DOHH2 (cell line): ENCODE data around the gene RPL39.

Experiments
- H3F3A ChIP-seq: fragments of 200-600 bp; sonication (generic), shearing (Covaris generic); 2 replicates; pipeline ENCODE4 v1.6.0; 2016; ENCODE audit warnings: antibody characterized with exemption, mild to moderate bottlenecking; ENCODE audit not compliant: control insufficient read depth, insufficient read depth
- H3K27ac ChIP-seq: fragments of 200-600 bp; sonication (generic); 2 replicates; pipeline ENCODE4 v1.5.1; 2014; ENCODE audit warnings: low read depth, mild to moderate bottlenecking, low read length, moderate library complexity
- H3K27me3 ChIP-seq: fragments of 200-600 bp; sonication (generic); 2 replicates; pipeline ENCODE4 v1.6.1; 2014; ENCODE audit warnings: mild to moderate bottlenecking, low read length, mixed read lengths; ENCODE audit not compliant: control insufficient read depth
- H3K36me3 ChIP-seq: fragments of 200-600 bp; sonication (generic); 2 replicates; pipeline ENCODE4 v1.6.1; 2014; ENCODE audit warnings: mild to moderate bottlenecking, low read length, moderate library complexity, mixed read lengths; ENCODE audit not compliant: control insufficient read depth
- H3K4me1 ChIP-seq: fragments of 200-600 bp; sonication (generic); 2 replicates; pipeline ENCODE4 v1.6.1; 2014; ENCODE audit warnings: mild to moderate bottlenecking, low read length, mixed read lengths; ENCODE audit not compliant: control insufficient read depth
- H3K4me2 ChIP-seq: fragments of 200-600 bp; sonication (generic); 2 replicates; pipeline ENCODE4 v1.6.0; 2014; ENCODE audit warnings: mild to moderate bottlenecking, low read length, moderate library complexity
- H3K4me3 ChIP-seq: fragments of 200-600 bp; sonication (generic); 2 replicates; pipeline ENCODE4 v1.5.1; 2014; ENCODE audit warnings: mild to moderate bottlenecking, low read length, mixed read lengths
- H3K79me2 ChIP-seq: fragments of 200-600 bp; sonication (generic); 2 replicates; pipeline ENCODE4 v1.6.1; 2014; ENCODE audit warnings: mild to moderate bottlenecking, low read length, mixed read lengths; ENCODE audit not compliant: control insufficient read depth
- H3K9me2 ChIP-seq: fragments of 200-600 bp; sonication (generic); replicated peaks from 2 replicates; pipeline ENCODE4 v1.6.1; 2014; ENCODE audit warnings: mild to moderate bottlenecking, low read length, mixed read lengths; ENCODE audit not compliant: control insufficient read depth
- H3K9me3 ChIP-seq: fragments of 200-600 bp; sonication (generic); 2 replicates; pipeline ENCODE4 v1.6.1; 2014; ENCODE audit warnings: antibody characterized with exemption, low read length, mixed read lengths; ENCODE audit not compliant: control insufficient read depth, insufficient read depth
- H4K20me1 ChIP-seq: fragments of 200-600 bp; sonication (generic); 2 replicates; pipeline ENCODE4 v1.6.0; 2014; ENCODE audit warnings: low read depth, mild to moderate bottlenecking, antibody characterized with exemption, low read length, moderate library complexity; ENCODE audit not compliant: control insufficient read depth, insufficient read depth
- EZH2phosphoT487 ChIP-seq: fragments of 200-600 bp; sonication (generic); IDR thresholded peaks from 2 replicates; pipeline ENCODE4 v1.6.1; 2017; ENCODE audit warnings: borderline replicate concordance, mild to moderate bottlenecking, antibody characterized with exemption, low read length, moderate library complexity, mixed read lengths
- TF ChIP-seq, protein P1 (sequence below): fragments of 200-600 bp; sonication (generic); IDR thresholded peaks from one replicate; pipeline ENCODE4 v1.5.1; 2014; ENCODE audit warnings: antibody characterized with exemption, mild to moderate bottlenecking, low read depth, low read length; ENCODE audit not compliant: poor library complexity, severe bottlenecking

RPL39 gene

DNA sequence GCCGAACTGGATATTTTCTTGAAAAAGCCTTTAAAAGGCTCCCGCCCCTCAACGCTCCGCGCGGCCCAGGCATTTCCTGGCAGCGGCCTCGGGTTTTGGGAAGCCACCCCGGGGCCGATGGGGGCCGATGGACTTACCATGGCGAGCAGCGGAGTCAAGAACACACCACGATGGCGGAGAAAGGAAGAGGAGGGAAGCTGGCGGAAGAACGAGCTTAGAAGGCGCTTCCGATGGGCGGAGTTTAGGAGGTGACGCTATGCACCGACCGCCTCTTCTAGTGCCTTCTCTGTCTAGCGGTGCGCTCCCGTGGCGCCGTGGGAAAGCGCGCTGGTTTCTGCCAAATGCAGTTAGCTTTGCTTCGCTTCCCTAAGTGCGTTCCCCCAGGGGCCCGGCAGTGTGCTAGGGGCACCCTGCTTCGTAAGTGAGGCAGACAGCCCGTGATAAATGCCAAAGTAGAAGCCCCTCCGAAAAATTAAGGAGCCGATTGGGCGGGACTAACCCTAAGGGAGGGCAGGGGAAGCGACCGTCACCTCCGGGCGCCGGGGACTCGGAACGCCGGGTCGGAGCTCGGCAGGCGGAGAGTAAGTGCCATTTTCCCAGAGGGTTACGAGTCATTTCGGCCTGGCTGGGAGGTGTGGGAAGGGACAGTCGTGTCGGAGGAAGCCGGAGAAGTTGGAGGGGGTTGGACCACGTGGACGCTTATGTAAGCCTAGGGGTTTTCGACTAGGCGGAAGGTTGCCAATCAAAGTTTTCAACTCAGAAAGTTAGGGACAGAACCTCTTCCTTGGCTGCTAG lies at the start of gene RPL39:
Gene RPL39 (minus strand): TSS at position 194 of the 795 bp plus-strand sequence. CDS start 54 bp downstream, at position 140.
- Histone ChIP-seq H3K27ac (peak within 1 kb of the TSS; percentile 80), H4K20me1 (peaks cover 16% of the 10 kb centered on the region; the same call in 1 of the 2 replicates), H3F3A (peaks cover 18% of the 10 kb centered on the region), H3K79me2 (peaks cover 67% of the 10 kb centered on the region), H3K4me3 (peak within 1 kb of the TSS; percentile 92), H3K9me2 (no peaks in the 10 kb centered on the region), H3K36me3 (peaks cover 47% of the 10 kb centered on the region), H3K4me2 (peak within 1 kb of the TSS; percentile 78), H3K9me3 (no peaks in the 10 kb centered on the region), H3K4me1 (peaks cover 45% of the 10 kb centered on the region), H3K27me3 (no peaks in the 10 kb centered on the region)
- TF ChIP-seq, protein P1, sequence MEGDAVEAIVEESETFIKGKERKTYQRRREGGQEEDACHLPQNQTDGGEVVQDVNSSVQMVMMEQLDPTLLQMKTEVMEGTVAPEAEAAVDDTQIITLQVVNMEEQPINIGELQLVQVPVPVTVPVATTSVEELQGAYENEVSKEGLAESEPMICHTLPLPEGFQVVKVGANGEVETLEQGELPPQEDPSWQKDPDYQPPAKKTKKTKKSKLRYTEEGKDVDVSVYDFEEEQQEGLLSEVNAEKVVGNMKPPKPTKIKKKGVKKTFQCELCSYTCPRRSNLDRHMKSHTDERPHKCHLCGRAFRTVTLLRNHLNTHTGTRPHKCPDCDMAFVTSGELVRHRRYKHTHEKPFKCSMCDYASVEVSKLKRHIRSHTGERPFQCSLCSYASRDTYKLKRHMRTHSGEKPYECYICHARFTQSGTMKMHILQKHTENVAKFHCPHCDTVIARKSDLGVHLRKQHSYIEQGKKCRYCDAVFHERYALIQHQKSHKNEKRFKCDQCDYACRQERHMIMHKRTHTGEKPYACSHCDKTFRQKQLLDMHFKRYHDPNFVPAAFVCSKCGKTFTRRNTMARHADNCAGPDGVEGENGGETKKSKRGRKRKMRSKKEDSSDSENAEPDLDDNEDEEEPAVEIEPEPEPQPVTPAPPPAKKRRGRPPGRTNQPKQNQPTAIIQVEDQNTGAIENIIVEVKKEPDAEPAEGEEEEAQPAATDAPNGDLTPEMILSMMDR, result no peak
- TF ChIP-seq EZH2phosphoT487, result no peak

DNA sequence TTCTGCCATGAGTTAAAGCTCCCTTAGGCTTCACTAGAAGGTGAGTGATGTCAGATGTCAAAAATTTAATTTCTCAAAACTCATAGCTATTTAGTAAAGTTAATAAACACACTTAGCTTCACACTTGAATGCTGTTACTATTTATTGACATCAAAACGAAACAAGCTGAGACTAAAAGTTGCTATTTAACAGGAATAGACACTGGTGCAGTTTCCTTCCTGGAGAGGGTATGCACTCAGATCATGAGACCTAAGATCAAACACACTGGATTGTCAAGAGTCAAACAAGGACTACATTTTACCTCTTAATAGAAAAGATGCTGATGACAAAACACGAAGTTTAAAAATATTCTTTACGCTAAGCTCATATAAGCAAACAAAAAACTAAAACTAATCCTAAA lies 42.5 kb upstream of the RPL39 start:
- Histone ChIP-seq H3K9me3 (no peaks in the 10 kb centered on the region), H3K36me3 (peaks cover 36% of the 10 kb centered on the region), H3K4me2 (no peak overlapping the region), H3K4me1 (no peaks in the 10 kb centered on the region), H3F3A (no peaks in the 10 kb centered on the region), H3K27me3 (no peaks in the 10 kb centered on the region), H3K27ac (no peak overlapping the region), H3K9me2 (no peaks in the 10 kb centered on the region), H4K20me1 (no peaks in the 10 kb centered on the region), H3K4me3 (no peak overlapping the region), H3K79me2 (no peaks in the 10 kb centered on the region)
- TF ChIP-seq, protein P1, result no peak
- TF ChIP-seq EZH2phosphoT487, result no peak

DNA sequence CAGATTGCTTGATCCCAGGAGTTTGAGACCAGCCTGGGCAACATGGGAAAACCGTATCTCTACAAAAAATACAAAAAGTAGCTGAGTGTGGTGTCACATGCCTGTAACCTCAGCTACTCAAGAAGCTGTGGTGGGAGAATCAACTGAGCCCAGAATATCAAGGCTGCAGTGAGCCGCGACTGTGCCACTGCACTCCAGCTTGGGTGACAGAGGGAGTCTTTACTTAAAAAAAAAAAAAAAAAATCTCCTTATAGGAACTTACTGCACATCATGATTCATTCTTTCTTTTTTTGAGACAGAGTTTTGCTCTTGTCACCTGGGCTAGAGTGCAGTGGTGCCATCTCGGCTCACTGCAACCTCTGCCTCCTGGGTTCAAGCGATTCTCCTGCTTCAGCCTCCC lies 37.0 kb upstream of the RPL39 start:
- no peak overlapping the region for H3K4me2 ChIP-seq
- TF ChIP-seq, protein P1, result no peak
- TF ChIP-seq EZH2phosphoT487, result no peak
- H3K27ac ChIP-seq, result no peak overlapping the region
- no peaks in the 10 kb centered on the region for H3K9me3 ChIP-seq
- no peaks in the 10 kb centered on the region for H3K4me1 ChIP-seq
- H3K9me2 ChIP-seq, result no peaks in the 10 kb centered on the region
- H4K20me1 ChIP-seq, result no peaks in the 10 kb centered on the region
- no peaks in the 10 kb centered on the region for H3F3A ChIP-seq
- peaks cover 6% of the 10 kb centered on the region; the same call in 1 of the 2 replicates for H3K36me3 ChIP-seq
- H3K4me3 ChIP-seq, result no peak overlapping the region
- no peaks in the 10 kb centered on the region for H3K79me2 ChIP-seq
- no peaks in the 10 kb centered on the region for H3K27me3 ChIP-seq
